Mammary microvascular endothelial cell (primary cell): ENCODE data around the gene STARD3NL. TPM values are rescaled to one million over a fixed set of nuclear protein-coding genes. Genes with fewer than 3 reads are reported as not detected.

ENCODE experiments used
- total RNA-seq: library from RNA; depleted of rRNA; stranded (reverse); fragments of >200 nt; gene quantifications from 2 replicates; pipeline ENCODE4 v1.2.3, GENCODE V29; 2015

Gene STARD3NL, protein sequence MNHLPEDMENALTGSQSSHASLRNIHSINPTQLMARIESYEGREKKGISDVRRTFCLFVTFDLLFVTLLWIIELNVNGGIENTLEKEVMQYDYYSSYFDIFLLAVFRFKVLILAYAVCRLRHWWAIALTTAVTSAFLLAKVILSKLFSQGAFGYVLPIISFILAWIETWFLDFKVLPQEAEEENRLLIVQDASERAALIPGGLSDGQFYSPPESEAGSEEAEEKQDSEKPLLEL
- 80.8 and 82.3 TPM in 2 replicates for total RNA-seq

DNA sequence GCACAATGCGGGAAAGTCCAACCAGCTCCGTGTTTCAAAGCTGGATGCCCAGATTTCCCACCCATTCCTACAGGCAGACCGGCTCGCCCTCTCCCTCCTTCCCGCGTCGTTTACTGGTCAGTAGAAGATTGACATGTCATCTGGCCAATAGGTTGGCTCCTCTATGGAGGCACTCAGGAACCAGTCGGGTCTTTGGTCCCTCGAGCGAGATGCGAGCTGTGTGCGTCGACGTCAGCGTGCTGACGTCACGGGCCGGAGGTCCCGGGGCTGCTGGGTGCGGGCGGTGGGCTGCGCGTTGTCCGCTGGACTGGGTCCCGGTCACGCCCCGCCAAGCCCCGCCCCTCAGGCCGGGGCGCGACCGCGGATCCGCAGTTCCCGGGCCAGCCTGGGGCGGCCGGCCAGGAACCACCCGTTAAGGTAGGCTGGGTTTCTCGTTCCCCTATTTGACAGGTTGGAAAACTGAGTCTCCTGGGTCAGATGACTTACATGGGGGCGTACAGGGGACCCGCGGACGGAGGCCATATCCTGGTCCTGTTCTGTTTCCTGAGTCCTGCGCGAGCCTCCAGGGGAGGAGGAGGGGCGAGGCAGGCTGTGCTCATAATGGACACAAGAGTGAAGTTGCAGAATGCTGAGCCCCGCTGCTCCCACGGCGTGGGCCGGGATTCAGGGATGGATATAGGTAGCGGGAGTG, at the start of gene STARD3NL:
TSS of gene STARD3NL (plus strand) at position 242 of the 691 bp plus-strand sequence. CDS start 29,260 bp downstream, outside the sequence.

DNA sequence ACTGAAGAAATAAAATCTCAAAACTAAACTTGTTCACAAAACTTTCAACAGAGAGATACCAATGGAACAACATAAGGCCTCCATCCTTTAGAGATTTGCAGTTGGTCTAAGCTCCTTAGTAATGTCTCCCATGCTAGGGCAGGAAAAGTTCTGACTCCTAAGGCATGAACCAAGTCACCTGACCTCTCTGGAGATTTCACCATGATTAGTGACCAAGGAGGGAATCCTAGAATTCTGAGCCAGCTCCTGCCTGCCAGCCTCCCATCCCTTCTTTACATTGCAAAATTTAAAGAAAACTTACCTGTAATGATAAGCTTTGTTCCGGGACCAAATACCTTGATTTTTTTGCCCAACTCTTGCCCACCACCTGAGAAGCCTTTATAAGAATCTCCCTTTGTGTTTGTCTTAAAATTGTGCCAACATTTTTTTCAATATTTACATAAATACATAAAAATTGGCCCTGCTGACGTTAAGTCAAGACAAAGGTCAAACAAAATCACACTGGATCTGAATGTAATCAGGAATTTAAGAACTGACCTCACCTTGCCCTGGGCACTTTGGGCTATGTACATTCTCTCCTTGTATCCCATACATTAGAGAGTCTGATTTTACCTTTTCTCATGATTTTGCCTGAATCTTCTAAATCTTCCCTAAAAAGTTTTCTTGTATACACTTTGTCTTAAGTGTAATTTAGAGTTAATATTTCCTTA, 95.4 kb downstream of the STARD3NL start, which contains the start of gene TARP:
TSS of gene TARP (minus strand) at position 351 of the 710 bp plus-strand sequence.

